Measurements from ENCODE around the gene COL8A2.

The COL8A2 gene

DNA sequence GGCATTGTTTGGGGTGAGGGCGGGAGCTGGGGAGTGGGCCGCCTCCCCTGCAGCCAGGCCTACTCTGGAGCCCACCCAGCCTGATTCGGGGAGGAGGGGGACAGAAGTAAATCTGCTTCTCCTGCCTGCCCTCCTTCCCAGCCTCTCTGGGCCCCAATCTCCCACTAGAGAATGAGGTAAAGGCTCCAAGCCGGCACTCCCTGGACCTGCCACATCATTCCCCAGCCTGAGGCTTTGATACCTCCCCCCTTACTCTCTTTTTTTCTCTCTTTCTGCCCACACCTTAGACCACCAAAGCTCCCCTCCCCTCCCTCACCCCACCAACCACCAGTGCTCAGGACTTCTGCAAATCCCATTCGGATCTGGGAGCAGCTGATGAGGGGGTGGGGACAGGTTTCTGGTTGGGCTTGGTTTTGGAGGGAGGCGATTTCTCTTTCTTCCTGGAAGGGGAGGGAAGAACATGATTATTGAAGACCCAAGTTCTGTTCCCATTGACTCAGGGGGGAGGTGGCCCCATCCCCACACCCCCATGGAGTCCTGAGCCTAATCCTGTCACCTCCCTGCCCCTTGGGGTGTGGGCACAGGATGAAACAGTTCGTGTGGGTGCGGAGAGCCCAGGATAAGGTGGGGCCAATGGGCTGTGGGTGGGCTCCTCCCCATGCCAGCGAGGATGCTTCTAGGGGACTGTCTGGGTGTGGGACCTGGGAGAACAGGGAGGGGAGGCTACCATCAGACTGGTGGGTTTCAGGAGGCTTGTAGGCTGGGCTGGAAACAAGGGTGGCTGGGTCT lies 32.3 kb upstream of the COL8A2 start:
- DNase-seq: no peak

DNA sequence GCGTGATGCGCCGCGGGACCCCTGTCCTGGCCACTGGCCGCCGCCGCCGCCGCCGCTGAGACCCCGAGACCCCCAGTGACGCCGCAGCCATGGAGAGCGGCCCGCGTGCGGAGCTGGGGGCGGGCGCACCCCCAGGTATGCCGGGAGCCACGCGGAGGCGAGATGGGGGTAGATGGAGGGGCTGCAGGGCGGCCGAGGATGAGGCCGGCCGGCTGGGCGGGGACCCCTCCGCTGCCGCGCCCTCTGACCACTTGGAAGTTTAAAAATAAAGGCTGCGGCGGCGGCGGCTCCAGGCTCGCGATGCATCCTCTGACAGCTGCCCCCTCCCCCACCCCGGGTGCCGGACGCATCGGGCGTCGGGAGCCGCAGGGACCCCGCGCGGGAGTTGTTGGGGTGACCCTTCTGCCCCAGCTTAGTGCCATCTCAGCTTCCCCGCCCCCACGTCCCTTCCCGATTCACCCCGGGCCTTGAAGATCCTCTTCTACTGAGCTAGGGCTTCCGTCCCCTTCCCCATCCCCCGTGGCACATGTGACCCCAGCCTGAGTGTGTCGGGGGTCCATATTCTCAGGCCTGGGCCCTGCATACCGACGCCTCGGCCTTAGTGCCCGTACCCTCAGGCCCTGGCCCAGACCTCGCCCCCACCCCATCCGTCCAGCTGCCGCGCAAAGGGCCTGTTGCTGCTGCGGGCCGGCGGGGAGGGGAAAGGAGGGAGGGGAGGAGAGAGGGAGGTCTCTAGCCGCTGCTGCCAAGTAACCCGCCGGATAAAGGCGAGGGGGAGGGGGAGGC lies 31.5 kb upstream of the COL8A2 start:
- peak; percentile 74 for DNase-seq

DNA sequence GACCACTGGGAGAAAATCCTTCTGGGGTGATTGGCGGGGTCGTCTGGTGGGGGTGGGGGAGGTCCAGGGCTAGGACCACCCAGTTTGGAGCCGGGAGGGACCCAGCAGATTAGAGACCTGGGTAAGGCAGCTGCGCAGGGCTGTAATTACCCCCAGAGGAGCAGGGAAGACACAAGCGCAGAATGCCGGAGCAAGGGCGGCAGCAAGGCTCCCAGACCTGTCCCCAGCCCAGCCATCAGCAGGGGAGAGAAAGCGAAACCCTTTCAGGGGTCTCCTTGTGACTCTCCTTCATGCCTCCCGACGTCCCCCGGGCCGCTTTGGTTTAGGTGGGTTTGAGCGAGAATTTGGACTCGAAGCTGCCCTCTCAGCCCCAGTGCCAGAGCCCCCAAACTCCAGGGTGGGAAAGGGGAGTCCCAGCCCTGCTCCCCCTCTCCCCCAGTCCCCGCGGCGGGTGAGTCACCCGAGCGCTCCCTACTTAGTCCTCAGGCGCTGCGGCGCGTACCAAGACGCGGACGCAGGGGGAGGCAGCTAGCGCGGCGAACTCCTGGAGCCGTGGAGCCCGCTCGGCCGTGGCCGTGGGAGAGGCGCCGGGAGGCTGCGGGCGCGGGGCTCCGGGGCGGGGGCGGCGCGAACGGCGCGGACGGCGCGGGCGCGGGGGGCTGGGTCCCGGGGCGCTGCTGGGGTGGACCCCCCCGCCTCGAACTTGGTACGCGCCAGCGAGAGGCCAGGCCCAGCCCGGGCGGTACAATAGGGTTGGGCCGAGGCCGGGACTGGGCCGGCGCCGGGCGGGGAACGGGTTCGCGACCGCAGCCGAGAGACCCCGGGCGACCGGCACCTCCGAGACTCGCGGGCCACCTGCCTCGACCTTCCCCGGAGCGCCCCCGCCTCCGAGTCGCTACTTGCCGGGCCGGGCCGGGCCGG lies 30.6 kb upstream of the COL8A2 start, which contains the start of gene MAP7D1:
TSS of gene MAP7D1 (plus strand) at position 753 of the 921 bp plus-strand sequence. CDS start 258 bp downstream, outside the sequence.
- DNase-seq: peak; percentile 92

DNA sequence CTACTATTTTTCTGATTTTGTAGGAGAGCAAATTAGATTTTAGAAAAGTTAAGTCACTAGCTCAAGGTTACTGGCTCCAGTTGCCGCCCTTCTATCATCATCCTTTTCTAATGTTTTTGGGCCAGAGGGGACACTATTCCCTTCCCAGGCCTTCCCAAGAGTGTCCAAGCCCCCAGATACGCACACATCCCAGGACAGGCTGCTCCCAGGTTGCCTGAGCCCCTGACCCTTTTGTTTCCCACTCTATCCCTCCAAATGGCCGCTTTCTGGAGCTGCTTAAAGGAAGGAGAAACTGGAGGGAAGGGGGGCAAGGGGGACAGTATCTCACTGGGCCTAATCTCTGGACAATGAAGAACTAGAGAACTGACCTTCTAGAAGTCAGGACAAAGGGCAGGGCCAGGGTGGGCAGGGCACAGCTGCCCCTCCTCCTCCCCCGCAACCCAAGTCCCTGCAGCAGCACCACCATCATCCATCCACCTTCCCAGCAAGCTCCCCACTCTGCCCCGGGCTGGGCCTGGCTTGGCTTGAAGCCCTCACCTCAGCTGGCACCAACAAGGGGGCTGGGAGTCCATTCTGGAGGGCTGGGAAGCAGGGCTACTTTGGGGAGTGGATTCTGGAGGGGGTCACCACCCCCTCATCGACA lies 29.9 kb upstream of the COL8A2 start:
- DNase-seq: peak; percentile 35

DNA sequence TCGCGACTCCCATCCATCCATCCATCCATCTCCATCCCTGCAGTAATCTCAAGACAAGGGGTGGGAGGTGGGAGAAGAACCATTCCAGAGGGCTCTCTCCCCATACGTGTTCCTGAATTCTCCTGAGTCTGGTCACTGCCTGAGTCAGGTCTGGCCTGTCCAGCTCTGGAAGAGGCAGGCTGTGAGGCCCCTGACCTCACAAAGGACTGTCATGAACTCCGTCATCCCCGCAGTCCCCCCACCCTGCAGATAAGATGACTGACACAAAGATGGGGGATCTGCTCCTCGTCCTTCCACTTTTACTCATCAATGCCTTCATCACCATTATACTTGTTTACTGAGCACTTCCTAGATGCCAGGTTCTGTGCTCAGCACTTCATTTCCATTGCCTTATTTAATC lies 29.3 kb upstream of the COL8A2 start:
- no peak for DNase-seq

DNA sequence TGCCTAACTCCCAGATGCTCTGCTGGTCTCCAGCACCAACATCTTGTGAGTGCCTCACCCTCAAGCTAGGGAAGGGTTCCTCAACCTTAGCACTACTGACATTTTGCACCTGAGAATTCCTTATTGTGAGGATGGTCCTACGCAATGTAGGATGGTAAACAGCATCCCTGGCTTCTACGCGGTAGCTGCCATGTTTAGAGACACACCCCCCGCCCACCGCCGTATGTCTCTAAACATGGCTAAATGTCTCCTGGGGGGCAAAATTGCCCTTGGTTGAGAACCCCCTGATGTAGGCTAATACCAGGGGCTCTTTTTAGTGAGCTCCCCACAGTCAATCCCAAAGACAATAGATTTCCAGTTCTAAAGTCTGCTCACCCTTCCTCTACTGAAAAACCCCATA lies 28.5 kb upstream of the COL8A2 start:
- DNase-seq: no peak

DNA sequence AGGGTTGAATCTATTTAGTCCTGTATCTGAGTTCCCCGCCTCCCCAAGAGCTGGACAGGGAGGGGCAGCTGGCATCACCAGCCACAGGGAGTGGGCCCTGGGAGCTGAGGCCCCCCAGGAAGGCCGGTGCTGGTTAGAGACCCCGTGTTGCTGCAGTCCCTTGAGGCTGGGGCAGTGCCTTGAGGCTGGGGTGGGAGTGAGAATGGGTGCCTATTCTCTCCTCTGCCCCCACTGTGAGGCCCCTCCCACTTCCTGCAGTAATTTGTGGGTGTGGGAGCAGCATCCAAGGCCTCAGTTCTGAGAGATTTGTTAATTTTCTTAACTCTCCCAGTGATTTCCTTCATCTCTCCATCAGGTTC lies 26.8 kb upstream of the COL8A2 start:
- DNase-seq: no peak

DNA sequence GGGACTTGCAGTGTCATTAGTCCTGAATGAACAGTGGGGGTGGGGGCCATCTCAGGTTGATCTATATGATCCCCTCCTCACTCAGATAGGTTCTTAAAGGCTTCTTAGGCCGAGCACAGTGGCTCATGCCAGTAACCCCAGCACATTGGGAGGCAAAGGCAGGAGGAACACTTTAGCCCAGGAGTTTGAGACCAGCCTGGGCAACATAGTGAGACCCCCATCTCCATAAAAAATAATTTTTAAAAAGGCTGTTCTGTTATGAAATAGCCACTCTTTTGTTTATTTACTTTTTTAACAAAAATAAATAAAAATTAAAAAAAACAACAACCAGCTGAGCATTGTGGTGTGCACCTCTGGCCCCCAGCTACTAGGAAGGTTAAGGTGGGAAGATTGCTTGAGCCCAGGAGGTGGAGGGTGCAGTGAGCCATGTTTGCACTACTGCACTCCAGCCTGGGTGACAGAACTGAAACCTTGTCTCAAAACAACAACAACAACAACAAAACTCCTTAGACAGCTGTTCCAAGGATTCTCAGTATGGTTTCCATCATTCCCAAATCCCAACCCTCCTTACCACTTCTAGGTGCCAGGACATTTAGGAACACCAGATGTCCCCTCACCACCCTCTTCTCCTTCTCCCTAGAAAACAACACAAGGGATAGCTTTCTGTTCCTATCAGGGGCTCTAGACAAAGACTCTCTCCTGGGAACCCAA lies 26.3 kb upstream of the COL8A2 start:
- no peak for DNase-seq

DNA sequence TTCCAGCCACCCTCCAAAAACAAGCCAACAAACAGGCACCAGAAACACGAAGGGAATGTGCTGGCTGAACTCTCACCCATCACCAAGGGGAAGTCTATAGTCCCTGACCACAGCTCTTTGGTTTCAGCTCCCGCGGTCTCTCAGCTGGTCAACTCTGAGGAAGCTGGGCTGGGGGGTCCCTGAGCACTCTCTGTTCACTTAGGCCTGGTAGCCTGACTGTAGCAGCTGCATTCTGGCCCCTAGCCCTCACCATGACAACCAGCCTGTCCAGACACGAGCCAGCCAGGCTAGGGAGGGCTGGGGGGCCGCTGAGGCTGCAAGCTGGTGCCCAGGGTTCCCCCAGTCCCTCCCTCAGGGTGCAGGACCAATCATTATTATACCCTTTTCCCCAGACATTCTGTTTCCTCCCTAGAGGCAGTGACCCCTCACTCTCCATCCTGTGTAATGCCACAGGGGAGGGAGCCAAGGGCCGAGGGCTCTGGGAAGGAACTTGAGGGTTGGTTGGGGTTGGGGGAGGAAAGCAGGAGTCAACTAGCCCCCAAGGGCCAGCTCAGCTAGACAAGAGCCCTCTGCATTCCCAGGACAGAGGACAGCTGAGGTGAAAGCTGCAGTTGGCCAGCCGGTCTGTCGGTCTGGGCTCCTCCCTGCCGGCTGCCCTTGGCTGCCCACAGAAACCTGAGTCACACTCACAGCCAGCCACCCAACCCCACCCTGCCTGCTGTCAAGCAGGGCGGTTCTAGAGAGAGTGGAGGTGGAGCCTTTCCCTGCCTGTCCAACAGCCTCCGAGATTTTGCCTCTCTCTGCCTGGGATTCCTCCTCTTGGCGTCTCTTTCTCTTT lies 25.5 kb upstream of the COL8A2 start:
- peak; percentile 98 for DNase-seq

DNA sequence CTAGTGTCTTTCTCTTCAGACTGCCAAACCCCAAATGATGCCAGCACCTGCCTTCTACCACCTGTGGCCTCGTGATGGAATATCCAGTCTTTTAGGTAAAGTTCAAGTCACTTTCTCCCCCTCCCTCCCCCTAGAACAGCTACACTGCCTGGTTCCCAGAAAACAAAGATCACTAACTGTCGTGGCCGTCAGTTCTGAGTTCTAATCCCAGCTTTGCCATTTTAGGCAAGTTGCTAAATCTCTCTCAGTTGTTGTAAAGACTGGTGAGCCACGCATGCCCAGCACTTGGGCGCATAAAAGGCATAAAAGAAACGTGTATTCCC lies 24.9 kb upstream of the COL8A2 start:
- no peak for DNase-seq

DNA sequence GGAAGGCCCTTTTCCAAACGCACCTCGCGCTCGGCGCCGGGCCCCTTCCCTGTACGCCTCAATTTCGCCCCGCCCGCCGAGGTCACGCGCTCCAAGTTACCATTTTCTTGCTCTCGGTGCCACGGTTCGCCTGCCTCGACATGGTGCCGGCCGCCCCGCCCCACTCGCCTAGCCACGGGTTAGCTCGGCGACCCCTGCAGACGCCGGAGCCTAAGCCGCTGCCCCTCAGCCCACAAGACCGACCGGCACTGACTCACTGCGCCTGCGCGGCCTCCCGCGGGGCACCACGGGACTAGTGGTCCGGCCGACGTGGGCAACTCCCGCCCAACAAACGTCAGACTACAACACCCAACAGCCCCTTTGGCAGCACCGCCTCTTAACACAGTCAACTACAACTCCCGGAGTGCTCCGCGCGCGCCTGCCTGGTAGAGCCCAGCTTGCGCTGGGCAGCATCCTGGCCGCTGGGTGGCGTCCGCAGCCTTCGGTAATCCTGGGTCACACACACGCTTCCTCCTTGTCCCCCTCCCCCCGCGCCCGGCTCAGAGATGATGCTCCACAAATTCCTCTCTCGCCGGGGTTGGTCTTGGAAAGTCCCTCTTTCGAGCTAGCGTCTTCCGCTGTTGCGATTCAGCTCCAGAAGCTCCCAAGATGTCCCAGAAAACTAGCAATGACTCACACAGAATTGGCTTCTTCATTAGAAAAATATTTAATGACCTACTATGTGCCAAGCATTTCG lies 24.4 kb upstream of the COL8A2 start, which contains the start of gene TRAPPC3:
TSS of gene TRAPPC3 (minus strand) at position 250 of the 736 bp plus-strand sequence. CDS start at position 142, 108 bp downstream.
- peak; percentile 100 for DNase-seq

DNA sequence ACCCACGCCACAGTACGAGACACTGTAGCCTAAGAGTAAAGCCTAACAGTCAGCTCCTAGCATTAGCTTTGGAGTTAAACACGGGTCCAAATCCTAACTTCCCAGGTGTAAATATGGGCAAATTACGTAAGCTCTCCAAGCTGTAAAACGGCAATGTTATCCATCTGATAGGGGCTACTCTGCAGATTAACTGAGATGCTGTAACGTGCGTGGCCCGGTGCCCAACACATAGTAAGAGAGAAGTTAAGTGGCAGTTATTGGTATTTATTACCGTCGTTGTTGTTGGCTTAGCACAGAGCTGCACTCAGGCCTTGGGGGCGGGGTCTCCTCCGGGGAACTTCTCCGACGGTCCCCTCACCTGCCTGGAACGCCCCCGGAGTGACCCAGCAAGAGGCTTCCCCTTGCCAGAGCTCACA lies 23.8 kb upstream of the COL8A2 start:
- DNase-seq: no peak

DNA sequence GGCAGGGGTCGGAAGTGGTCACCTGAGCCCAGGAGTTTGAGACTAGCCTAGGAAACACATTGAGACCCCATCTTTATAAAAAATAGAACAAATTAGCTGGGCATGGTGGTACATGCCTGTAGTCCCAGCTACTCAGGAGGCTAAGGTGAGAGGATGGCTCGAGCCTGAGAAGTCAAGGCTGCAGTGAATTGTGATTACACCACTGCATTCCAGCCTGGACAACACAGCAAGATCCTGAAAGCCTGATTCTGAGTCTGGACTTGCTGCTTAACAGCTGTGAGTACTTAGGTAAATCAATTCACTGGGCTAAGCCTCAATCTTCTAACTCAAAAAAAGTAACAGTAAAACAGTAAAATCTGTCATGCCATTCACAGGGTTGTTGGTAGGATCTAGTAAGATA lies 19.4 kb upstream of the COL8A2 start:
- no peak for DNase-seq

DNA sequence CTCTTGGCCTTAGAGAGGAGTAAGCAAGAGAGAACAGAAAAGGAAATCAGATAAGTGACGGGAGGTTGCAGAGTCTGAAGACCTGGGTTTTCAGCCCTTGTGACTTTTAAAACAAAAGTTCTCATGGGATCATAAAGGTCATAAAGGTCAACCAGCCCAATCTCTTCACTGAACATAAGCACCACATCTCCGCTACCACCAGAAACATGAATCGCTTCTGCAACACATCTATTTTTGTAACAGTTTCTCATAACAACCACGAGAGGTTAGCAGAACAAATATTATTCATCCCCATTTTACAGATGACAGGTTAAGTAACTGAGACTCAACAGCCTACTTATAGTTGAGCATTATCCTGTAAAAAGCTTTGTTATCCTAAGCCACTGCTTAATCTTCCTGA lies 18.4 kb upstream of the COL8A2 start:
- no peak for DNase-seq

DNA sequence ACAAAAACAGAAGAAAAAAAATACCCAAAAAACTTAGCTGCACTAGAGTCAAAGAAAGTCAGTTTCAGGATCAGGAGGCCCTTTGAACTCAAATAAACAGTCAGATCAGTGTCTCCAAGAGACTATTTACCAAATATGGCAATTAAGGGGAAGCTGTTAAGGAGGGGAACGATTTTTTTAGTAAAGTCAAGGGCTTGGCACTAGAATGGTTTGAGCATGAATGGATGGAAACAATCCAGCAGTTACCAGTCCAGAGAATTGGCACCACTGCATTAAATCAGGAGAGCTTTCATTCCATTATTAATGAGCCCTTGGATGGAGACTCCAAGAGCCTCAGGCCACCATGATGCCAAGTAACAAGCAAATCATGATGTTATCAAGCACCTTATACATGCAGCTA lies 17.1 kb upstream of the COL8A2 start:
- no peak for DNase-seq

DNA sequence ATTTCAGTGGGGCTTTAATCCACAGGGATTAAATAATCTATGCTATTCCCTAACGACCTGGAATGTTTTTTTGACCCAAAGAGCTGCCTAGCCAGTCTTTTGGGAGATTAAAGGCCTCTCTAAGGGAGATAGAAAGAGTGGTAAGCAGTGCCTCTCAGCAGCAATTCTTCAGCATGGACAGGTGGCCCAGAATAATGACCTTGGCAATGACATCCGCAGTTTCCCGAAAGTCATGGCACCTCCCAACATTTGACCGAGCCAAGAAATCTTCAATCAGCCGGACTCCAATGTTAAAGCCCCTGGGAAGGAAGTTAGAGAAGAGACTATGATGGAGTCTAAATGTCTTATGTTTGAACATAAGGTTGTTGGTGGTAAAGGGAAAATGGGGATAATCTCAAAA lies 14.5 kb upstream of the COL8A2 start:
- DNase-seq: no peak

DNA sequence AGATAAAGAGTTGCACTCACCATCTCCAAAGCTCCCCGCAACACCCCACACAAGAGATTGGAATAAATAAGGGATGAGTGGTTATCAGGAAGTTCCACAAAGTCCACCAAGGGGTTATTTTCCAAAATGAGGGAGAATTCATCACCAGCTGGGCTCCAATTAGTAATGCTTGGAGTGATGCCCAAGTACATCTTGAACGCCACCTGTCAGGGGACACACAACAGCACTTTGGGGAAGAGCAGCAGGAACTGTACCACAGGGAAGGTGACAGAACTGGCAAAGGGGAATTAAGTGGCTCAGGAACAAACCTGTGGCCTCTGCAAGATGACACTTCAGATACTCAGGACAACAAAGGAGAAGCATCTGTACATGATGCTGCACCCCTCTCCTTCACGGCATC lies 12.8 kb upstream of the COL8A2 start:
- no peak for DNase-seq

DNA sequence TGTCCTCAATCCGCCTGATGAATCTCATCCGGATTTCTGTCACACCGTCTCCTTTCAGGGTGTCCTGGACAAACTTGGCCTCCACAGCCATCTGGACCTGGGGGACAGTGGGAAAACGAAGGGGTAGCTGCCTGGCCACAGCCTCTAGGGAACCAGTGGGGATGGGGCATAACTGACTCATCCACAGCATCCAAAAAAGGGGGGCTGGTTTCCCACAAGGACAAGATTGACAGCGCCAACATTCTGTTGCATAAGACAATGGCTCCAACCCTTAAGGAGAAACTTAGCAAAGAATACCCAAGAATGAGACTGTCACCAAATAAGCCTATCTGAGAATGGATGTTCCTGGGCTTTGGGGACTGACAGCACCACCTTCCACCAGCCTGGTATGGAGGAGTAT lies 12.2 kb upstream of the COL8A2 start:
- no peak for DNase-seq

DNA sequence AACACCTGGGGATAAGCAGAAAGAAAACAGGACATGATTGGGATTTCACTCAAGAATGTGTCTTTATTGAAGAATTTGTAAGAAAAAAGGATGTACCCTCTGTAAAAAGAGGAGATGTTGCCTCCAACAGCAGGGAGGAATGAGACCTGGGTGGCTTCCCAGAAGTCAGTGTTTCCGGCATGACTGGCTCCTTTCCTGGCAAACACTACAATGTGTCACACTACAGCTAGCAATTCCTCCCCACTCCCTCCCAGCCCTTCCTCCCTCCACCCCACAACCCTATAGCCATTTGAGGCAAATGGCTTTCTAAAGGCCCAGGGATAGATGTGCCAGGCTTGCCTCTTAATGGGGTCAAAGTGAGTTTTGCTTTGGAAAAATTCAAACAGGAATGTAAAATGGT lies 11.5 kb upstream of the COL8A2 start:
- no peak for DNase-seq

DNA sequence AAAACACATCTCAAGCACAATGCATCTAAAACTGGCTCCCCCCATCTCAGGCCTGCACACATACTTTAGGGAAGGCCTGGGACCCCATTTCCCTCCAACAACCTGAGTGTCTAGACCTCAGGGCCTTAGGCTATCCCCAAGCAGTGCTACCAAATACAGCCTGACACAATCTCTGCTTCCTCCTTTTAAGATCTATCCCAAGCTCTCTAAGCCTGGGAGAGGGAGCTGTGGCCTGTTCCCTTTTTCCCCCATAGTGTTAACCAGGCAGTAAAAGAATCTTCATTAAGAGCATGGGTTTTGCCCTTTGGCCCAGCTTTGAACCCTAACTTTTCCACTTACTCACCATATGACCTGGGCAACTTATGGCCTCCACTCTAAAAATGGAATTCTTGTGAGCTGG lies 10.8 kb upstream of the COL8A2 start:
- DNase-seq: no peak

DNA sequence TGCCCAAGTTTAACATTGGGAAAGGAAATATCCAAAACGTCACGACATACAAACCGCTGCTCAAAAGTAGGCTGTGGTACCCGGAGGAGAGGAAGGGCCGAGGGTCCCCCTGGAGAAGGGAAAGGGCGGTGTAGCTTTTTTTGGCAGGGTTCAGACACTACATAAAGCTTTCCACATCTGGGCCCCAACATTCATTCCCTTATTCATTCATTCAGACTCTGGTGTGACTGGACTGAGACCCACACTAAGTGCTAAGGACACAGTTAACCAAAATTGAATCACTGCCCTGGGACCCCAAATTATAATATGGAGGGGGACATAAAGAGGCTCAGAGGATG lies 10.3 kb upstream of the COL8A2 start:
- DNase-seq: no peak

Data from DMS53 (cell line).